Thyroid gland (tissue), 4 donors: ENCODE data around the gene TTC9C. TPM values are rescaled to one million over a fixed set of nuclear protein-coding genes. Genes with fewer than 3 reads are reported as not detected.

Experiments
- DNase-seq, 2 donors: peaks; one replicate each; pipeline ENCODE4 v3.0.0-alpha.2; 2019
- H3K27ac ChIP-seq, 3 donors: fragments of 200-600 bp; sonication (generic); 1 replicate in 2 of 3; 2 replicates in 1 of 3; pipeline ENCODE4 v1.5.1; 2016 to 2019; ENCODE audit warnings: mild to moderate bottlenecking in 1 of 3, moderate library complexity in 1 of 3
- H3K27me3 ChIP-seq: fragments of 200-600 bp; sonication (generic); one replicate; pipeline ENCODE4 v1.5.1; 2019
- H3K36me3 ChIP-seq, 2 donors: fragments of 200-600 bp; sonication (generic); one replicate each; pipeline ENCODE4 v1.5.1; 2016 to 2019
- H3K4me1 ChIP-seq, 2 donors: fragments of 200-600 bp; sonication (generic); one replicate each; pipeline ENCODE4 v1.5.1; 2017 to 2019
- H3K4me3 ChIP-seq, 3 donors: fragments of 200-600 bp; sonication (generic); replicated peaks in 1 of 3; 1 replicate in 2 of 3; 2 replicates in 1 of 3; pipeline ENCODE4 v1.5.1; 2016; ENCODE audit warnings: mild to moderate bottlenecking in 1 of 3
- H3K9me3 ChIP-seq: fragments of 200-600 bp; sonication (generic); one replicate; pipeline ENCODE4 v1.5.1; 2017
- CTCF ChIP-seq, 6 experiments: fragments of 200-600 bp in 3 of 6; fragments of 450-650 bp in 3 of 6; sonication (generic) in 3 of 6; IDR thresholded peaks; one replicate each; pipeline ENCODE4 v1.5.1; 2016 to 2019; ENCODE audit warnings: antibody characterized with exemption in 6 of 6, mild to moderate bottlenecking in 2 of 6, inconsistent platforms in 1 of 6, moderate library complexity in 1 of 6
- POLR2A ChIP-seq, 2 donors: fragments of 450-650 bp; IDR thresholded peaks; one replicate each; pipeline ENCODE4 v1.6.1; 2017; ENCODE audit warnings: antibody characterized with exemption in 2 of 2, mild to moderate bottlenecking in 2 of 2, moderate library complexity in 1 of 2
- WGBS, 2 donors: methylation state at CpG; one replicate each; pipeline ENCODE4 v1.1.5; 2017; 5-methylcytosine and 5-hydroxymethylcytosine counted together
- intact Hi-C: fragments of 100-400 bp; cut with DNase I; formaldehyde crosslinking; loops from one replicate; pipeline ENCODE4 v1.15.1; 2023
- total RNA-seq, 4 donors: library from RNA; depleted of rRNA; stranded (reverse); fragments of >200 nt; gene quantifications; one replicate each; pipeline ENCODE4 v1.2.3, GENCODE V29; 2016

The TTC9C gene
- total RNA-seq, 4 donors from 2014 or later = 21.3 to 29.3 (median 25.4) TPM

GRCh38 chr11:62770778-62771143 is 42.5 kb downstream of the TTC9C start:
- peaks cover 12 to 23% of the 10 kb centered on the region in 2 donors for H3K4me1 ChIP-seq
- intact Hi-C loops = no loop called here
- TF ChIP-seq POLR2A (IDR thresholded peaks at IDR 0.05) = no peak
- no peak for TF ChIP-seq CTCF (IDR thresholded peaks at IDR 0.05)
- WGBS, 2 donors = 3 to 5% methylated on average over 18 of the region's 18 CpGs
- no peaks in the 10 kb centered on the region for H3K27me3 ChIP-seq
- H3K4me3 ChIP-seq = peak overlapping the region in 2 of 3 donors; percentile 2 to 40
- H3K27ac ChIP-seq = peak overlapping the region; percentile 89 to 98 (median 95)
- peak; percentile 40 to 48 for DNase-seq
- peaks cover 8 to 11% of the 10 kb centered on the region in 2 donors for H3K36me3 ChIP-seq
- no peaks in the 10 kb centered on the region for H3K9me3 ChIP-seq

- H3K4me3 ChIP-seq = peak within 1 kb of the TSS; percentile 21 to 40 (median 32)
- intact Hi-C loops = no loop called here
- DNase-seq = peak; percentile 99
- peaks cover 12 to 23% of the 10 kb centered on the region in 2 donors for H3K4me1 ChIP-seq
- peaks cover 5 to 8% of the 10 kb centered on the region in 2 donors for H3K36me3 ChIP-seq
- no peaks in the 10 kb centered on the region for H3K27me3 ChIP-seq
- H3K9me3 ChIP-seq = no peaks in the 10 kb centered on the region
- TF ChIP-seq POLR2A (IDR thresholded peaks at IDR 0.05) (peak in 1 of 2 donors; percentile 56), CTCF (IDR thresholded peaks at IDR 0.05) (peak in 1 of 6 experiments; percentile 25)
- 3 to 6% methylated on average over 22 to 60 of the region's 60 CpGs for WGBS, 2 donors
- peak within 1 kb of the TSS; percentile 89 to 98 (median 95) for H3K27ac ChIP-seq
These were observed 43.1 kb downstream of the TTC9C start, which contains the start of gene TAF6L for GRCh38 chr11:62771144-62772021. Gene TAF6L (plus strand): TSS chr11:62771396. CDS start chr11:62775784, 4,388 bp downstream.

DNA sequence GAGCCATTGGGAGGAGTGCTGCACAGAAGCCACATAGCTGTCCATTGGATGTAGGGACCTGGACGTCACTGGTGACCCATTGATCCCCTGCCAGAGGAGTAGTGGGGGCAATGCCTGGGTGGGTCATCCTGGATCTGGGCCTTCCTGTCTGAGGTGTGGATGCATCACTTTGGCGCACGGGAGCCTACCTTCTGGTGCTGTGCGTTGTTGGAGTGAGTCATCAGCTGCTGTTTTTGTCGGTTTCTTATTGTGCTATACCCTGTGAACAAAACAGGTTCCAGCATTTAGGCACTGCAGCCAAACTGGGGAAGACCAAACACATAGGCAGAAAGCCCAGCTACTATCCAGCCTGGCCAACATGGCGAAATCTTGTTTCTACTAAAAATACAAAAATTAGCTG is 46.1 kb downstream of the TTC9C start:
- Histone ChIP-seq H3K27me3 (no peaks in the 10 kb centered on the region), H3K4me1 (peaks cover 12 to 23% of the 10 kb centered on the region in 2 donors), H3K36me3 (peaks cover 0 to 37% of the 10 kb centered on the region in 2 donors), H3K9me3 (no peaks in the 10 kb centered on the region), H3K27ac (no peak overlapping the region), H3K4me3 (no peak overlapping the region)
- no peak for TF ChIP-seq CTCF (IDR thresholded peaks at IDR 0.05)
- no peak for TF ChIP-seq POLR2A (IDR thresholded peaks at IDR 0.05)
- 95 to 96% methylated on average over 6 of the region's 6 CpGs for WGBS, 2 donors
- intact Hi-C loops = no loop called here
- DNase-seq = no peak

- peaks cover 0 to 37% of the 10 kb centered on the region in 2 donors for H3K36me3 ChIP-seq
- H3K4me1 ChIP-seq = peaks cover 6 to 12% of the 10 kb centered on the region in 2 donors
- DNase-seq = no peak
- H3K9me3 ChIP-seq = no peaks in the 10 kb centered on the region
- intact Hi-C loops = no loop called here
- H3K27ac ChIP-seq = no peak overlapping the region
- H3K27me3 ChIP-seq = no peaks in the 10 kb centered on the region
- no peak for TF ChIP-seq CTCF (IDR thresholded peaks at IDR 0.05)
- no peak for TF ChIP-seq POLR2A (IDR thresholded peaks at IDR 0.05)
- no peak overlapping the region for H3K4me3 ChIP-seq
- 93 to 95% methylated on average over 17 of the region's 17 CpGs for WGBS, 2 donors
These were observed 47.4 kb downstream of the TTC9C start for GRCh38 chr11:62775646-62776045.

DNA sequence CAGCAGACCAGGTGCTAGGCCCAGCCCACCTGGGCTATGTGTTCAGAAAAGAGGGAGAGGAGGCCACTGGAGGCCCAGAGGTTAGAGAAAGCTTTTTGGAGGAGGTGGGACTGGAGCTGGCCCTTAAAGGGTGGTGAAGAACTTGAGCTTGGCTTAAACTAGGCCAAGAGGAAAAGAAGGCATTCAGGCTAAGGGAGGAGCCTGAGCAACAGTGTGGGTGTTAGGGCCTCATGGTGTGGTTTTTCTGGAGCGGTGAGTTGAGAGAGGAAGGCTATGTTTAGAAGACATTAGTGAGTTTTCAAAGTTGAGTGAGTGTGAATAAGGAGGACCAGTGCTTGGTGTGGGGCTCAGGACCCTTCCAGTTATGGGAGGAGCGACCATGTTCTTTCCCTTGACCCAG is 49.1 kb downstream of the TTC9C start:
- 92 to 93% methylated on average over 2 of the region's 2 CpGs for WGBS, 2 donors

More for the DNA sequence above, 49.1 kb downstream of the TTC9C start:
- Histone ChIP-seq H3K27ac (no peak overlapping the region), H3K36me3 (peaks cover 0 to 42% of the 10 kb centered on the region in 2 donors), H3K27me3 (no peaks in the 10 kb centered on the region), H3K4me1 (peaks cover 0 to 4% of the 10 kb centered on the region in 2 donors), H3K4me3 (no peak overlapping the region), H3K9me3 (no peaks in the 10 kb centered on the region)
- intact Hi-C loops = no loop called here
- no peak for TF ChIP-seq CTCF (IDR thresholded peaks at IDR 0.05)
- no peak for TF ChIP-seq POLR2A (IDR thresholded peaks at IDR 0.05)
- no peak for DNase-seq
